GM12891 (cell line): ENCODE data around the gene PPCS.

Experiments used
- POLR2A ChIP-seq: IDR thresholded peaks from 2 replicates; pipeline ENCODE4 v1.6.1; 2011; ENCODE audit warnings: low read depth, low read length, control low read depth
- TAF1 ChIP-seq: IDR thresholded peaks from 2 replicates; pipeline ENCODE4 v1.6.1; 2011; ENCODE audit warnings: low read depth, low read length, control low read depth

DNA sequence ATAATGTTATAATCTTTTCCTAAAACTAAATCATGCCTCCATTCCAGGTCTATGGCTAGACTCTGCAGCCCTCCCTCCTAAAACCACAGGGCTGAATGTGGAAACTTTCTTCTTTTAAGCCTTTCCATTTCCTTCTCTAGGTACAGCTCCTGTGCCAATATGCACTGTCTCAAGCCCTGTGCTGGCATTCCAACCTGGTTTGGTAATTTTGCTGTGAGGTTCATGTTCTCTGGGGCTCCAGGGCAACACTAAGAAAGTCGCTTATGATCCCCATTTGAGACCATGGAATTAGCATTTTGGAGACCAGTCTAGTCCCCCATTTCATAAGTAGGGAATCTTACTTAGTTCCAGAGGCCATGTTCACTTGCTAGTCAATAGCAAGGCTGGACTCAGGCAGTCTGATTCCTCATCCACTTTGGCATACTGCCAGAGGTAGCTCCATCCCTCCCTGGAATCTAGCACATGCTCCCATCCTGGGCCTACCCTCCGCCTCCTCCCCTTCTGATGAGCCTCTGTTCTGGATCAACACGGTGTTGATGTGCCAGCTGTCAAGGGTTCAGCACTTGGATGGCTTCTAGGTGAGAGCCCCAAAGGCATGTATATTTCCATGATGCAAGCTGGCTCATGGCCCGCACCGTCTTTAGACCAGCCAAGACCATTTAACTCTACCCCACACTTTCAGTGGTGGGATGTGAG lies 37.1 kb upstream of the PPCS start:
- TF ChIP-seq TAF1 (no peak), POLR2A (no peak)
